Liver (tissue), 9 donors: ENCODE data around the gene BTN3A1. TPM values are rescaled to one million over a fixed set of nuclear protein-coding genes. Genes with fewer than 3 reads are reported as not detected.

Experiments
- DNase-seq: peaks from one replicate; pipeline ENCODE4 v3.0.0-alpha.2; 2017; ENCODE audit warnings: low spot score
- H3K27ac ChIP-seq, 2 donors: one replicate each; pipeline ENCODE4 v1.7.0; 2013; ENCODE audit warnings: inconsistent platforms in 2 of 2, low read length in 2 of 2, control low read depth in 1 of 2, low read depth in 1 of 2, mild to moderate bottlenecking in 1 of 2
- H3K27me3 ChIP-seq, 4 donors: one replicate each; pipeline versions ENCODE4 v1.6.1 to v1.7.0; 2013; ENCODE audit warnings: low read length in 3 of 4, inconsistent platforms in 1 of 4, mild to moderate bottlenecking in 1 of 4, moderate library complexity in 1 of 4; ENCODE audit not compliant: control insufficient read depth in 4 of 4, insufficient read depth in 4 of 4
- H3K36me3 ChIP-seq, 4 donors: one replicate each; pipeline versions ENCODE4 v1.6.1 to v1.7.0; 2013; ENCODE audit warnings: low read length in 3 of 4, mild to moderate bottlenecking in 3 of 4, low read depth in 1 of 4, moderate library complexity in 1 of 4; ENCODE audit not compliant: control insufficient read depth in 4 of 4, insufficient read depth in 3 of 4
- H3K4me1 ChIP-seq, 4 donors: one replicate each; pipeline versions ENCODE4 v1.6.1 to v1.7.0; 2013; ENCODE audit warnings: low read length in 3 of 4, mild to moderate bottlenecking in 3 of 4, moderate library complexity in 1 of 4; ENCODE audit not compliant: control insufficient read depth in 4 of 4, insufficient read depth in 4 of 4
- H3K4me3 ChIP-seq, 3 donors: one replicate each; pipeline versions ENCODE4 v1.6.1 to v1.7.0; 2013; ENCODE audit warnings: low read length in 3 of 3, control low read depth in 1 of 3, low read depth in 1 of 3, mild to moderate bottlenecking in 1 of 3
- H3K9ac ChIP-seq, 2 donors: one replicate each; pipeline ENCODE4 v1.7.0; 2013; ENCODE audit warnings: low read length in 2 of 2, mild to moderate bottlenecking in 2 of 2, moderate library complexity in 2 of 2, control low read depth in 1 of 2, low read depth in 1 of 2
- H3K9me3 ChIP-seq, 4 donors: one replicate each; pipeline versions ENCODE4 v1.6.1 to v1.7.0; 2013; ENCODE audit warnings: low read length in 3 of 4; ENCODE audit not compliant: control insufficient read depth in 4 of 4
- CTCF ChIP-seq: fragments of 150-350 bp; IDR thresholded peaks from 2 replicates; pipeline ENCODE4 v1.5.1; 2017; ENCODE audit warnings: improper control_type of control experiment, low read depth, low read length; ENCODE audit not compliant: missing input control
- EGR1 ChIP-seq, 2 donors: IDR thresholded peaks; 2 replicates each; pipeline ENCODE4 v1.6.1; 2016 to 2018; ENCODE audit warnings: antibody characterized with exemption in 2 of 2, low read depth in 2 of 2
- FOXA1 ChIP-seq: IDR thresholded peaks from 2 replicates; pipeline ENCODE4 v1.6.1; 2016; ENCODE audit warnings: antibody characterized with exemption
- FOXA2 ChIP-seq: IDR thresholded peaks from 2 replicates; pipeline ENCODE4 v1.6.1; 2016; ENCODE audit warnings: antibody characterized with exemption
- GABPA ChIP-seq, 2 donors: IDR thresholded peaks in 1 of 2; conservative IDR thresholded peaks in 1 of 2; 2 replicates each; pipeline ENCODE4 v1.6.1; 2016; ENCODE audit warnings: antibody characterized with exemption in 2 of 2, mild to moderate bottlenecking in 1 of 2, moderate library complexity in 1 of 2
- HNF4A ChIP-seq, 2 donors: conservative IDR thresholded peaks; 2 replicates each; pipeline ENCODE4 v1.6.1; 2016; ENCODE audit warnings: antibody characterized with exemption in 2 of 2, mild to moderate bottlenecking in 2 of 2
- HNF4G ChIP-seq: IDR thresholded peaks from 2 replicates; pipeline ENCODE4 v1.6.1; 2016; ENCODE audit warnings: antibody characterized with exemption
- JUND ChIP-seq, 2 donors: IDR thresholded peaks; 2 replicates each; pipeline ENCODE4 v1.6.1; 2016; ENCODE audit warnings: antibody characterized with exemption in 2 of 2
- MAX ChIP-seq: IDR thresholded peaks from 2 replicates; pipeline ENCODE4 v1.6.1; 2016; ENCODE audit warnings: antibody characterized with exemption
- NR2F2 ChIP-seq: IDR thresholded peaks from 2 replicates; pipeline ENCODE4 v1.6.1; 2016; ENCODE audit warnings: antibody characterized with exemption
- RAD21 ChIP-seq, 2 donors: IDR thresholded peaks; 2 replicates each; pipeline ENCODE4 v1.6.1; 2016; ENCODE audit warnings: antibody characterized with exemption in 2 of 2, mild to moderate bottlenecking in 2 of 2
- RXRA ChIP-seq, 2 donors: IDR thresholded peaks; 2 replicates each; pipeline ENCODE4 v1.6.1; 2017 to 2018; ENCODE audit warnings: antibody characterized with exemption in 2 of 2, mild to moderate bottlenecking in 1 of 2
- TAF1 ChIP-seq: conservative IDR thresholded peaks from 2 replicates; pipeline ENCODE4 v1.6.1; 2016; ENCODE audit warnings: antibody characterized with exemption, mild to moderate bottlenecking
- YY1 ChIP-seq: IDR thresholded peaks from 2 replicates; pipeline ENCODE4 v1.6.1; 2016; ENCODE audit warnings: antibody characterized with exemption, mild to moderate bottlenecking
- WGBS: extraction: QIAGEN DNeasy Blood & Tissue Kit; methylation state at CpG from one replicate; pipeline ENCODE4 v1.1.7; 2013; 5-methylcytosine and 5-hydroxymethylcytosine counted together
- polyA plus RNA-seq, 2 donors: library from polyadenylated mRNA; stranded (reverse) in 1 of 2; unstranded in 1 of 2; fragments of 200-250 nt in 1 of 2; fragments of >200 nt in 1 of 2; fragmentation: Nextera tagmentation in 1 of 2; extraction: Ambion mirVana in 1 of 2; gene quantifications; one replicate each; pipeline versions ENCODE4 v1.2.1 to v1.2.3, GENCODE V29; 2013 to 2015
- total RNA-seq, 2 donors: library from RNA; depleted of rRNA; stranded (reverse); fragments of >200 nt; gene quantifications; one replicate each; pipeline ENCODE4 v1.2.3, GENCODE V29; 2014
- TF ChIP-seq, protein P1 (sequence below): IDR thresholded peaks from 2 replicates; pipeline ENCODE4 v1.6.1; 2016; ENCODE audit warnings: antibody characterized with exemption, mild to moderate bottlenecking
- TF ChIP-seq, protein P2 (sequence below): IDR thresholded peaks from 2 replicates; pipeline ENCODE4 v1.6.1; 2016; ENCODE audit warnings: antibody characterized with exemption
- TF ChIP-seq, protein P3 (sequence below): IDR thresholded peaks from 2 replicates; pipeline ENCODE4 v1.6.1; 2016; ENCODE audit warnings: antibody characterized with exemption
- donor health status: healthy.
- donor health status: healthy.
- donor health status: healthy.
- donor health status: healthy.
- donor health status: healthy.

The BTN3A1 gene
- total and polyA plus RNA-seq, 4 donors: 2.3 to 17.1 (median 6.3) TPM

DNA sequence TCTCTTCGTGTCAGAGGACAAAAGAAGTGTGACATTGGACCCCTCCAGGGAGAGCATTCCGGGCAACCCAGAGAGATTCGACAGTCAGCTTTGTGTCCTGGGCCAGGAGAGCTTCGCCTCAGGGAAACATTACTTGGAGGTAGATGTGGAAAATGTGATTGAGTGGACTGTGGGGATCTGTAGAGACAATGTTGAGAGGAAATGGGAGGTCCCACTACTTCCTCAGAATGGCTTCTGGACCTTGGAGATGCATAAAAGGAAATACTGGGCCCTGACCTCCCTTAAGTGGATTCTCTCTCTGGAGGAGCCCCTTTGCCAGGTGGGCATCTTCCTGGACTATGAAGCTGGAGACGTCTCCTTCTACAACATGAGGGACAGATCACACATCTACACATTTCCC, 28.7 kb downstream of the BTN3A1 start:
- H3K9ac ChIP-seq: no peak overlapping the region
- no peak for DNase-seq
- no peak overlapping the region for H3K27ac ChIP-seq
- TF ChIP-seq CTCF: no peak
- TF ChIP-seq RAD21 (IDR thresholded peaks at IDR 0.05): no peak
- H3K4me1 ChIP-seq: peaks cover 0 to 3% (median 0%) of the 10 kb centered on the region in 4 donors
- H3K9me3 ChIP-seq: no peaks in the 10 kb centered on the region
- no peaks in the 10 kb centered on the region for H3K27me3 ChIP-seq
- WGBS: 95% methylated on average over 5 of the region's 5 CpGs
- no peak overlapping the region for H3K4me3 ChIP-seq
- no peaks in the 10 kb centered on the region for H3K36me3 ChIP-seq

DNA sequence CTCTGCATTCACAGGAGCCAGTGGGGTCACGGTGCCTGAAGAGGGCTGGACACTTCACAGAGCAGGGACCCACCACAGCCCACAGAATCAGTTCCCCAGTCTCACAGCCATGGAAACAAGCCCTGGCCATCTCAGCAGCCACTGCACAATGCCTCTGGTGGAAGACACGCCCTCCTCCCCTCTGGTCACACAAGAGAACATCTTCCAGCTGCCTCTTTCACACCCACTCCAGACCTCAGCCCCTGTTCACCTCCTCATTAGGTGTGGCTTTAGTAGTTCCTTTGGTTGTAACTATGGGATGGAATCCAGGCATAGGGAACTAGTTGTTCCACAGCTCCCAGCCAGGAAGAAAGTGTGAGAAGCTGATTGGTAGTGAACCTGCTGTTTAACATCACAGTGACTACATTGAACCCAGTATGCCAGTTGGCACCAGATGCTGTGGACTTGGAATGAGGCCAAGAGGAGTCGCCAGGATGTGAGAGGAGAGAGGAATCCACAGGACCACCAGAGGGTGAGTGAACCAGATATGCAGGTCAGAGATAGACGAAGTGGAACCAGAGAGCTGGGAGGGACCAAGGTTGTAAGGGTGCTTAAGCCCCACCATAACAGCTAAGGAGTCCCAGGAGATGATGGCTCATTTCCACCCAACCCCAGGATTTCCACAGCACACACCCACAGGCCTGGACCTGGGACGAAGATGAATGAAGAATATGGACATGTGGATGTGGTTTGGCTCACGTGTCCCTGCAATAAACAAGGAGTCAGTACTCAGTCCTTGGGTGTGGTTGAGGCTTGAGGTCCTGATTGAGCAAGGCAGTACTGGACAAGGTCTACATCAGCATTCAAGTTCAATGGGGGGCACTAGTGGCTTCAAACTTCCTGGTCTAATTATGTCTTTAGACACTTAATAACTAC, 29.4 kb downstream of the BTN3A1 start:
- no peak for DNase-seq
- Histone ChIP-seq H3K4me3 (no peak overlapping the region), H3K9me3 (no peaks in the 10 kb centered on the region), H3K36me3 (no peaks in the 10 kb centered on the region), H3K9ac (no peak overlapping the region), H3K27ac (no peak overlapping the region), H3K27me3 (no peaks in the 10 kb centered on the region), H3K4me1 (peaks cover 0 to 3% (median 0%) of the 10 kb centered on the region in 4 donors)
- WGBS: 95% methylated on average over 6 of the region's 6 CpGs
- no peak for TF ChIP-seq MAX
- no peak for TF ChIP-seq FOXA1
- TF ChIP-seq RXRA (IDR thresholded peaks at IDR 0.05): no peak
- no peak for TF ChIP-seq GABPA (IDR thresholded peaks at IDR 0.05 in 1 of 2, conservative IDR thresholded peaks at IDR 0.05 in 1 of 2)
- no peak for TF ChIP-seq FOXA2
- no peak for TF ChIP-seq RAD21 (IDR thresholded peaks at IDR 0.05)
- TF ChIP-seq, protein P1, sequence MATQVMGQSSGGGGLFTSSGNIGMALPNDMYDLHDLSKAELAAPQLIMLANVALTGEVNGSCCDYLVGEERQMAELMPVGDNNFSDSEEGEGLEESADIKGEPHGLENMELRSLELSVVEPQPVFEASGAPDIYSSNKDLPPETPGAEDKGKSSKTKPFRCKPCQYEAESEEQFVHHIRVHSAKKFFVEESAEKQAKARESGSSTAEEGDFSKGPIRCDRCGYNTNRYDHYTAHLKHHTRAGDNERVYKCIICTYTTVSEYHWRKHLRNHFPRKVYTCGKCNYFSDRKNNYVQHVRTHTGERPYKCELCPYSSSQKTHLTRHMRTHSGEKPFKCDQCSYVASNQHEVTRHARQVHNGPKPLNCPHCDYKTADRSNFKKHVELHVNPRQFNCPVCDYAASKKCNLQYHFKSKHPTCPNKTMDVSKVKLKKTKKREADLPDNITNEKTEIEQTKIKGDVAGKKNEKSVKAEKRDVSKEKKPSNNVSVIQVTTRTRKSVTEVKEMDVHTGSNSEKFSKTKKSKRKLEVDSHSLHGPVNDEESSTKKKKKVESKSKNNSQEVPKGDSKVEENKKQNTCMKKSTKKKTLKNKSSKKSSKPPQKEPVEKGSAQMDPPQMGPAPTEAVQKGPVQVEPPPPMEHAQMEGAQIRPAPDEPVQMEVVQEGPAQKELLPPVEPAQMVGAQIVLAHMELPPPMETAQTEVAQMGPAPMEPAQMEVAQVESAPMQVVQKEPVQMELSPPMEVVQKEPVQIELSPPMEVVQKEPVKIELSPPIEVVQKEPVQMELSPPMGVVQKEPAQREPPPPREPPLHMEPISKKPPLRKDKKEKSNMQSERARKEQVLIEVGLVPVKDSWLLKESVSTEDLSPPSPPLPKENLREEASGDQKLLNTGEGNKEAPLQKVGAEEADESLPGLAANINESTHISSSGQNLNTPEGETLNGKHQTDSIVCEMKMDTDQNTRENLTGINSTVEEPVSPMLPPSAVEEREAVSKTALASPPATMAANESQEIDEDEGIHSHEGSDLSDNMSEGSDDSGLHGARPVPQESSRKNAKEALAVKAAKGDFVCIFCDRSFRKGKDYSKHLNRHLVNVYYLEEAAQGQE: no peak
- TF ChIP-seq HNF4G: no peak
- no peak for TF ChIP-seq JUND (IDR thresholded peaks at IDR 0.05)
- TF ChIP-seq TAF1: no peak
- no peak for TF ChIP-seq HNF4A (conservative IDR thresholded peaks at IDR 0.05)
- TF ChIP-seq, protein P2, sequence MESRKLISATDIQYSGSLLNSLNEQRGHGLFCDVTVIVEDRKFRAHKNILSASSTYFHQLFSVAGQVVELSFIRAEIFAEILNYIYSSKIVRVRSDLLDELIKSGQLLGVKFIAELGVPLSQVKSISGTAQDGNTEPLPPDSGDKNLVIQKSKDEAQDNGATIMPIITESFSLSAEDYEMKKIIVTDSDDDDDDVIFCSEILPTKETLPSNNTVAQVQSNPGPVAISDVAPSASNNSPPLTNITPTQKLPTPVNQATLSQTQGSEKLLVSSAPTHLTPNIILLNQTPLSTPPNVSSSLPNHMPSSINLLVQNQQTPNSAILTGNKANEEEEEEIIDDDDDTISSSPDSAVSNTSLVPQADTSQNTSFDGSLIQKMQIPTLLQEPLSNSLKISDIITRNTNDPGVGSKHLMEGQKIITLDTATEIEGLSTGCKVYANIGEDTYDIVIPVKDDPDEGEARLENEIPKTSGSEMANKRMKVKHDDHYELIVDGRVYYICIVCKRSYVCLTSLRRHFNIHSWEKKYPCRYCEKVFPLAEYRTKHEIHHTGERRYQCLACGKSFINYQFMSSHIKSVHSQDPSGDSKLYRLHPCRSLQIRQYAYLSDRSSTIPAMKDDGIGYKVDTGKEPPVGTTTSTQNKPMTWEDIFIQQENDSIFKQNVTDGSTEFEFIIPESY: no peak
- no peak for TF ChIP-seq NR2F2
- no peak for TF ChIP-seq EGR1 (IDR thresholded peaks at IDR 0.05; ENCODE audit: low read depth in 2 of 2)
- TF ChIP-seq CTCF: no peak
- TF ChIP-seq, protein P3, sequence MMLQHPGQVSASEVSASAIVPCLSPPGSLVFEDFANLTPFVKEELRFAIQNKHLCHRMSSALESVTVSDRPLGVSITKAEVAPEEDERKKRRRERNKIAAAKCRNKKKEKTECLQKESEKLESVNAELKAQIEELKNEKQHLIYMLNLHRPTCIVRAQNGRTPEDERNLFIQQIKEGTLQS: no peak
- no peak for TF ChIP-seq YY1
